ENCODE data around the gene CHKA. TPM values are rescaled to one million over a fixed set of nuclear protein-coding genes. Genes with fewer than 3 reads are reported as not detected.
A peak's percentile ranks its signal among the peaks of the same experiment; 100 is the strongest.

Gene CHKA
- total and polyA plus RNA-seq, 4 donors: 58.5 to 112 (median 77.1) TPM

- H3K4me3 ChIP-seq (ENCODE audit: low read depth, low read length): no peak overlapping the region
- peaks cover 2% of the 10 kb centered on the region for H3K27me3 ChIP-seq (ENCODE audit: control insufficient read depth, insufficient read depth, low read length)
- peaks cover 68% of the 10 kb centered on the region for H3K4me1 ChIP-seq (ENCODE audit: control insufficient read depth, insufficient read depth, low read length)
- no peaks in the 10 kb centered on the region for H3K9me3 ChIP-seq (ENCODE audit: control insufficient read depth, insufficient read depth, low read length)
- peaks cover 3% of the 10 kb centered on the region for H3K36me3 ChIP-seq (ENCODE audit: control insufficient read depth, insufficient read depth, low read length)
- WGBS (ENCODE audit: insufficient coverage): 85% methylated on average over 16 of the region's 16 CpGs
- no peak for DNase-seq (ENCODE audit: low read depth in 4 of 6, low spot score in 6 of 6)
- no peak overlapping the region for H3K27ac ChIP-seq (ENCODE audit: low read depth, low read length)
Measured at GRCh38 chr11:68007498-68008380, 113.4 kb downstream of the CHKA start.

GRCh38 chr11:68006606-68007166 is 114.5 kb downstream of the CHKA start:
- H3K4me1 ChIP-seq (ENCODE audit: control insufficient read depth, insufficient read depth, low read length): peaks cover 60% of the 10 kb centered on the region
- H3K36me3 ChIP-seq (ENCODE audit: control insufficient read depth, insufficient read depth, low read length): peaks cover 3% of the 10 kb centered on the region
- 96% methylated on average over 7 of the region's 7 CpGs for WGBS (ENCODE audit: insufficient coverage)

GRCh38 chr11:68004551-68005335 is 116.4 kb downstream of the CHKA start:
- Histone ChIP-seq H3K9me3 (ENCODE audit: control insufficient read depth, insufficient read depth, low read length) (no peaks in the 10 kb centered on the region), H3K27ac (ENCODE audit: low read depth, low read length) (no peak overlapping the region)

More at GRCh38 chr11:68006606-68007166, 114.5 kb downstream of the CHKA start:
- H3K27me3 ChIP-seq (ENCODE audit: control insufficient read depth, insufficient read depth, low read length): peaks cover 5% of the 10 kb centered on the region
- no peak overlapping the region for H3K27ac ChIP-seq (ENCODE audit: low read depth, low read length)
- no peak overlapping the region for H3K4me3 ChIP-seq (ENCODE audit: low read depth, low read length)
- DNase-seq (ENCODE audit: low read depth in 4 of 6, low spot score in 6 of 6): no peak
- H3K9me3 ChIP-seq (ENCODE audit: control insufficient read depth, insufficient read depth, low read length): no peaks in the 10 kb centered on the region

GRCh38 chr11:68003846-68004550 is 117.2 kb downstream of the CHKA start, which contains the start of gene UNC93B1:
TSS of gene UNC93B1 (minus strand) at chr11:68004097. CDS start at chr11:68004043, 54 bp downstream.
- H3K36me3 ChIP-seq (ENCODE audit: control insufficient read depth, insufficient read depth, low read length): peaks cover 3% of the 10 kb centered on the region
- peak in 2 of 6 donors; percentile 34 to 69 for DNase-seq (ENCODE audit: low read depth in 4 of 6, low spot score in 6 of 6)
- no peak within 1 kb of the TSS for H3K27ac ChIP-seq (ENCODE audit: low read depth, low read length)
- peaks cover 33% of the 10 kb centered on the region for H3K4me1 ChIP-seq (ENCODE audit: control insufficient read depth, insufficient read depth, low read length)
- WGBS (ENCODE audit: insufficient coverage): 3% methylated on average over 50 of the region's 64 CpGs
- H3K9me3 ChIP-seq (ENCODE audit: control insufficient read depth, insufficient read depth, low read length): no peaks in the 10 kb centered on the region
- H3K27me3 ChIP-seq (ENCODE audit: control insufficient read depth, insufficient read depth, low read length): peaks cover 7% of the 10 kb centered on the region
- peak within 1 kb of the TSS; percentile 26 for H3K4me3 ChIP-seq (ENCODE audit: low read depth, low read length)

More at GRCh38 chr11:68004551-68005335, 116.4 kb downstream of the CHKA start:
- Histone ChIP-seq H3K4me3 (ENCODE audit: low read depth, low read length) (no peak overlapping the region), H3K36me3 (ENCODE audit: control insufficient read depth, insufficient read depth, low read length) (peaks cover 3% of the 10 kb centered on the region), H3K4me1 (ENCODE audit: control insufficient read depth, insufficient read depth, low read length) (peaks cover 41% of the 10 kb centered on the region), H3K27me3 (ENCODE audit: control insufficient read depth, insufficient read depth, low read length) (peaks cover 7% of the 10 kb centered on the region)
- WGBS (ENCODE audit: insufficient coverage): 79% methylated on average over 9 of the region's 14 CpGs
- DNase-seq (ENCODE audit: low read depth in 4 of 6, low spot score in 6 of 6): no peak

GRCh38 chr11:68002938-68003845 is 118.0 kb downstream of the CHKA start:
- Histone ChIP-seq H3K4me1 (ENCODE audit: control insufficient read depth, insufficient read depth, low read length) (peaks cover 25% of the 10 kb centered on the region), H3K4me3 (ENCODE audit: low read depth, low read length) (peak overlapping the region; percentile 26), H3K27me3 (ENCODE audit: control insufficient read depth, insufficient read depth, low read length) (peaks cover 7% of the 10 kb centered on the region), H3K27ac (ENCODE audit: low read depth, low read length) (no peak overlapping the region), H3K9me3 (ENCODE audit: control insufficient read depth, insufficient read depth, low read length) (no peaks in the 10 kb centered on the region), H3K36me3 (ENCODE audit: control insufficient read depth, insufficient read depth, low read length) (peaks cover 3% of the 10 kb centered on the region)
- 10% methylated on average over 80 of the region's 86 CpGs for WGBS (ENCODE audit: insufficient coverage)
- DNase-seq (ENCODE audit: low read depth in 4 of 6, low spot score in 6 of 6): peak in 1 of 6 donors; percentile 22

Small RNAs within 50 kb of the gene (small RNA-seq; reads per million reads assigned to genes)
- not detected for gene MIR6753 (ENCODE audit: low replicate concordance)

Other genes with a start within 250 kb of the CHKA start
- 10 to 100 TPM; 11.3 to 14.8 TPM for gene UNC93B1, start 117.3 kb downstream of the CHKA start, total RNA-seq
- gene UNC93B1, start 117.3 kb downstream of the CHKA start, polyA plus RNA-seq (ENCODE audit: insufficient read length in 2 of 2): 10 to 100 TPM; 12.4 TPM
- gene ALDH3B1, start 111.1 kb downstream of the CHKA start, total RNA-seq: 1 to 10 TPM; 2.9 to 4.5 TPM
- gene ALDH3B1, start 111.1 kb downstream of the CHKA start, polyA plus RNA-seq (ENCODE audit: insufficient read length in 2 of 2): 1 to 10 TPM; 3.3 to 4.8 TPM
- 100 to 1,000 TPM in 1 of 2 donors, 10 to 100 TPM in 1; 75.0 to 203 TPM for gene NDUFS8, start 90.7 kb downstream of the CHKA start, total RNA-seq
- gene NDUFS8, start 90.7 kb downstream of the CHKA start, polyA plus RNA-seq (ENCODE audit: insufficient read length in 2 of 2): 100 to 1,000 TPM; 148 to 157 TPM
- gene TCIRG1, start 82.4 kb downstream of the CHKA start, total RNA-seq: 10 to 100 TPM in 1 of 2 donors, 1 to 10 TPM in 1; 9.1 to 33.5 TPM
- gene TCIRG1, start 82.4 kb downstream of the CHKA start, polyA plus RNA-seq (ENCODE audit: insufficient read length in 2 of 2): 10 to 100 TPM; 15.3 to 19.9 TPM
- 10 to 100 TPM; 62.8 to 68.4 TPM for gene KMT5B, start 91.9 kb upstream of the CHKA start, total RNA-seq
- 10 to 100 TPM; 61.7 to 69.5 TPM for gene KMT5B, start 91.9 kb upstream of the CHKA start, polyA plus RNA-seq (ENCODE audit: insufficient read length in 2 of 2)
- 10 to 100 TPM; 12.7 to 13.7 TPM for gene C11orf24, start 150.6 kb upstream of the CHKA start, total RNA-seq
- 10 to 100 TPM; 25.1 to 31.9 TPM for gene C11orf24, start 150.6 kb upstream of the CHKA start, polyA plus RNA-seq (ENCODE audit: insufficient read length in 2 of 2)
- gene LRP5, start 191.2 kb upstream of the CHKA start, total RNA-seq: 10 to 100 TPM; 12.8 to 22.6 TPM
- gene LRP5, start 191.2 kb upstream of the CHKA start, polyA plus RNA-seq (ENCODE audit: insufficient read length in 2 of 2): 10 to 100 TPM; 28.8 to 32.4 TPM

All from spinal cord (tissue), 10 donors.